ENCODE results near the gene CHID1. TPM values are rescaled to one million over a fixed set of nuclear protein-coding genes. Genes with fewer than 3 reads are reported as not detected.

CHID1 gene
- 10 to 100 TPM; 56.6 to 90.5 (median 79.8) TPM for total RNA-seq

GRCh38 chr11:910589-911030 lies at the start of gene CHID1:
TSS of gene CHID1 (minus strand) at chr11:910810. CDS start at chr11:904816, 5,994 bp downstream.
- DNase-seq (ENCODE audit: low spot score) (peak; percentile 52), ATAC-seq (ENCODE audit: low FRiP score) (peak; percentile 96)
- no peak for TF ChIP-seq CTCF (IDR thresholded peaks at IDR 0.05)

GRCh38 chr11:959608-960007 lies 49.0 kb upstream of the CHID1 start:
- TF ChIP-seq CTCF (IDR thresholded peaks at IDR 0.05) = no peak
- DNase-seq (ENCODE audit: low spot score) (no peak), ATAC-seq (ENCODE audit: low FRiP score) (no peak)

- no peak for DNase-seq (ENCODE audit: low spot score)
- ATAC-seq (ENCODE audit: low FRiP score) = no peak
- no peak for TF ChIP-seq CTCF (IDR thresholded peaks at IDR 0.05)
Observed at GRCh38 chr11:959027-959426, 48.4 kb upstream of the CHID1 start.

- ATAC-seq (ENCODE audit: low FRiP score) (no peak), DNase-seq (ENCODE audit: low spot score) (no peak)
- TF ChIP-seq CTCF (IDR thresholded peaks at IDR 0.05) = no peak
Observed at GRCh38 chr11:958101-958500, 47.5 kb upstream of the CHID1 start.

- DNase-seq (ENCODE audit: low spot score) = no peak
- no peak for ATAC-seq (ENCODE audit: low FRiP score)
- no peak for TF ChIP-seq CTCF (IDR thresholded peaks at IDR 0.05)
Observed at GRCh38 chr11:957212-957920, 46.8 kb upstream of the CHID1 start.

- no peak for DNase-seq (ENCODE audit: low spot score)
- TF ChIP-seq CTCF (IDR thresholded peaks at IDR 0.05) = no peak
- ATAC-seq (ENCODE audit: low FRiP score) = no peak
Observed at GRCh38 chr11:955154-956063, 44.8 kb upstream of the CHID1 start.
